Measurements from ENCODE around the gene LRCH4. TPM values are rescaled to one million over a fixed set of nuclear protein-coding genes. Genes with fewer than 3 reads are reported as not detected.

The LRCH4 gene
- total RNA-seq, 4 donors from 2014 or later: 16.1 to 53.2 (median 50.0) TPM

- no peaks in the 10 kb centered on the region for H3K27me3 ChIP-seq
- H3K27ac ChIP-seq: no peak overlapping the region
- H3K36me3 ChIP-seq: no peaks in the 10 kb centered on the region
- H3K4me1 ChIP-seq: peaks cover 0 to 41% (median 14%) of the 10 kb centered on the region in 3 donors
- no peaks in the 10 kb centered on the region for H3K9me3 ChIP-seq
- TF ChIP-seq POLR2A (IDR thresholded peaks at IDR 0.05) (no peak), POLR2AphosphoS5 (IDR thresholded peaks at IDR 0.05) (no peak), EP300 (IDR thresholded peaks at IDR 0.05) (no peak), CTCF (IDR thresholded peaks at IDR 0.05) (no peak)
- H3K4me3 ChIP-seq: no peak overlapping the region
- WGBS, 2 donors (ENCODE audit: low coverage in 1 of 2): 73 to 100% methylated on average over 4 to 8 of the region's 8 CpGs
- no peak for ATAC-seq
Measured at GRCh38 chr7:100607111-100607510, 21.2 kb upstream of the LRCH4 start.

- 100% methylated on average over 3 of the region's 12 CpGs; no CpG with 5 or more reads in 1 of the 2 donors for WGBS, 2 donors (ENCODE audit: low coverage in 1 of 2)
- peak overlapping the region in 2 of 4 donors; percentile 87 for H3K27ac ChIP-seq
Measured at GRCh38 chr7:100606313-100606712, 20.4 kb upstream of the LRCH4 start.

GRCh38 chr7:100604976-100605911 lies 19.3 kb upstream of the LRCH4 start:
- Histone ChIP-seq H3K27me3 (no peaks in the 10 kb centered on the region), H3K27ac (peak overlapping the region in 3 of 4 donors; percentile 79 to 87 (median 87)), H3K36me3 (no peaks in the 10 kb centered on the region), H3K9me3 (no peaks in the 10 kb centered on the region), H3K4me1 (peaks cover 0 to 43% (median 14%) of the 10 kb centered on the region in 3 donors), H3K4me3 (peak overlapping the region; percentile 54 to 65)
- TF ChIP-seq EP300 (IDR thresholded peaks at IDR 0.05) (no peak), POLR2AphosphoS5 (IDR thresholded peaks at IDR 0.05) (no peak), CTCF (IDR thresholded peaks at IDR 0.05) (no peak), POLR2A (IDR thresholded peaks at IDR 0.05) (no peak)
- WGBS, 2 donors (ENCODE audit: low coverage in 1 of 2): 0 to 12% methylated on average over 2 to 19 of the region's 68 CpGs
- ATAC-seq: no peak

More at GRCh38 chr7:100606313-100606712, 20.4 kb upstream of the LRCH4 start:
- TF ChIP-seq CTCF (IDR thresholded peaks at IDR 0.05) (no peak), POLR2AphosphoS5 (IDR thresholded peaks at IDR 0.05) (no peak), EP300 (IDR thresholded peaks at IDR 0.05) (no peak), POLR2A (IDR thresholded peaks at IDR 0.05) (no peak)
- no peaks in the 10 kb centered on the region for H3K27me3 ChIP-seq
- H3K9me3 ChIP-seq: no peaks in the 10 kb centered on the region
- H3K4me1 ChIP-seq: peaks cover 0 to 46% (median 14%) of the 10 kb centered on the region in 3 donors
- no peak for ATAC-seq
- H3K36me3 ChIP-seq: no peaks in the 10 kb centered on the region
- H3K4me3 ChIP-seq: no peak overlapping the region

- Histone ChIP-seq H3K27me3 (no peaks in the 10 kb centered on the region), H3K4me1 (peaks cover 0 to 43% (median 14%) of the 10 kb centered on the region in 3 donors), H3K36me3 (no peaks in the 10 kb centered on the region), H3K27ac (peak overlapping the region; percentile 39 to 87 (median 83)), H3K4me3 (peak overlapping the region; percentile 54 to 65), H3K9me3 (no peaks in the 10 kb centered on the region)
- TF ChIP-seq POLR2AphosphoS5 (IDR thresholded peaks at IDR 0.05) (peak; percentile 50), CTCF (IDR thresholded peaks at IDR 0.05) (peak in 3 of 4 experiments; percentile 39 to 70 (median 50)), POLR2A (IDR thresholded peaks at IDR 0.05) (peak; percentile 36 to 39), EP300 (IDR thresholded peaks at IDR 0.05) (no peak)
- peak; percentile 84 for ATAC-seq
- 0% methylated on average over 7 of the region's 70 CpGs; no CpG with 5 or more reads in 1 of the 2 donors for WGBS, 2 donors (ENCODE audit: low coverage in 1 of 2)
Measured at GRCh38 chr7:100604028-100604975, 18.4 kb upstream of the LRCH4 start.
